Stomach (tissue), 9 donors: ENCODE results near the gene PRODH2. TPM values are rescaled to one million over a fixed set of nuclear protein-coding genes. Genes with fewer than 3 reads are reported as not detected.
A peak's percentile ranks its signal among the peaks of the same experiment; 100 is the strongest.
"Not testable (repeated sequence)": the region's sequence is repeated elsewhere in the genome, so short reads cannot be mapped to it uniquely, and the experiment has no call there.

ENCODE experiments used
- DNase-seq, 2 donors: peaks; one replicate each; pipeline versions ENCODE4 v3.0.0 to v3.0.0-alpha.2; 2013 to 2019
- H3K27ac ChIP-seq, 5 donors: fragments of 200-600 bp in 4 of 5; sonication (generic) in 4 of 5; one replicate each; pipeline ENCODE4 v1.5.1; 2013 to 2019; ENCODE audit warnings: mild to moderate bottlenecking in 1 of 5, moderate library complexity in 1 of 5
- H3K27me3 ChIP-seq, 3 donors: fragments of 200-600 bp; sonication (generic); one replicate each; pipeline ENCODE4 v1.5.1; 2017 to 2019; ENCODE audit warnings: mixed run types in 1 of 3
- H3K36me3 ChIP-seq, 4 donors: fragments of 200-600 bp; sonication (generic); 1 replicate in 3 of 4; 2 replicates in 1 of 4; pipeline ENCODE4 v1.5.1; 2016 to 2019
- H3K4me1 ChIP-seq, 4 donors: fragments of 200-600 bp; sonication (generic); one replicate each; pipeline ENCODE4 v1.5.1; 2016 to 2019
- H3K4me3 ChIP-seq, 4 donors: fragments of 200-600 bp; sonication (generic) in 3 of 4; one replicate each; pipeline ENCODE4 v1.5.1; 2016 to 2019; ENCODE audit warnings: mild to moderate bottlenecking in 1 of 4
- H3K9me3 ChIP-seq, 4 donors: fragments of 200-600 bp; sonication (generic); one replicate each; pipeline ENCODE4 v1.5.1; 2016 to 2019
- CTCF ChIP-seq, 7 experiments: fragments of 450-650 bp in 4 of 7; fragments of 200-600 bp in 3 of 7; sonication (generic) in 3 of 7; IDR thresholded peaks; one replicate each; pipeline ENCODE4 v1.5.1; 2016 to 2019; ENCODE audit warnings: antibody characterized with exemption in 7 of 7, control low read depth in 2 of 7, mild to moderate bottlenecking in 1 of 7
- EP300 ChIP-seq: sonication (generic); formaldehyde crosslinking; IDR thresholded peaks from one replicate; pipeline ENCODE4 v1.6.1; 2017; ENCODE audit warnings: antibody characterized with exemption
- POLR2A ChIP-seq, 4 donors: fragments of 450-650 bp; IDR thresholded peaks; one replicate each; pipeline ENCODE4 v1.6.1; 2016; ENCODE audit warnings: antibody characterized with exemption in 4 of 4, control low read depth in 2 of 4, mild to moderate bottlenecking in 1 of 4, moderate library complexity in 1 of 4
- POLR2AphosphoS5 ChIP-seq, 3 donors: sonication (generic); formaldehyde crosslinking; IDR thresholded peaks; one replicate each; pipeline ENCODE4 v1.6.1; 2016; ENCODE audit warnings: antibody characterized with exemption in 3 of 3
- WGBS, 5 donors: extraction: QIAGEN DNeasy Blood & Tissue Kit in 3 of 5; methylation state at CpG; one replicate each; pipeline versions ENCODE4 v1.1.5 to v1.1.7; 2013 to 2018; 5-methylcytosine and 5-hydroxymethylcytosine counted together
- intact Hi-C: fragments of 100-400 bp; cut with DNase I; formaldehyde crosslinking; loops from one replicate; pipeline ENCODE4 v1.15.1; 2023; ENCODE audit warnings: low total_unique reads
- polyA plus RNA-seq, 3 donors: library from polyadenylated mRNA; stranded (reverse); fragments of 200-250 nt; gene quantifications; one replicate each; pipeline ENCODE4 v1.2.3, GENCODE V29; 2013
- total RNA-seq, 5 donors: library from RNA; depleted of rRNA; stranded (reverse); fragments of >200 nt; gene quantifications; one replicate each; pipeline versions ENCODE4 v1.1.0 to v1.2.3, GENCODE V29; 2014 to 2016
- donor health status: healthy with polysubstance abuse.
- donor health status: Bipolar disorder and iron deficiency.
- donor health status: healthy.

The PRODH2 gene
- total and polyA plus RNA-seq, 8 donors, result 0.23 TPM; not detected in 7

GRCh38 chr19:35843676-35844481 lies 31.2 kb upstream of the PRODH2 start:
- no peak for TF ChIP-seq POLR2A (IDR thresholded peaks at IDR 0.05)
- Histone ChIP-seq H3K4me1 (peaks cover 13 to 32% (median 21%) of the 10 kb centered on the region in 4 donors), H3K9me3 (peaks cover 0 to 6% (median 4%) of the 10 kb centered on the region in 4 donors), H3K36me3 (no peaks in the 10 kb centered on the region), H3K27ac (no peak overlapping the region), H3K27me3 (peaks cover 12 to 76% (median 48%) of the 10 kb centered on the region in 3 donors), H3K4me3 (peak overlapping the region in 1 of 4 donors; percentile 12)
- peak; percentile 56 to 64 for DNase-seq
- 4 to 10% (median 8%) methylated on average over 26 to 42 of the region's 42 CpGs for WGBS, 5 donors
- intact Hi-C loops, result no loop called here

- intact Hi-C loops, result no loop called here
- no peak for DNase-seq
- Histone ChIP-seq H3K9me3 (peaks cover 0 to 15% (median 14%) of the 10 kb centered on the region in 4 donors), H3K27me3 (peaks cover 8 to 71% (median 43%) of the 10 kb centered on the region in 3 donors), H3K27ac (no peak overlapping the region), H3K36me3 (no peaks in the 10 kb centered on the region), H3K4me3 (no peak overlapping the region), H3K4me1 (peaks cover 13 to 32% (median 21%) of the 10 kb centered on the region in 4 donors)
- WGBS, 5 donors, result 81 to 91% (median 85%) methylated on average over 4 of the region's 4 CpGs
- TF ChIP-seq EP300 (no peak), POLR2AphosphoS5 (IDR thresholded peaks at IDR 0.05) (no peak), CTCF (IDR thresholded peaks at IDR 0.05) (no peak), POLR2A (IDR thresholded peaks at IDR 0.05) (no peak)
Observed at GRCh38 chr19:35842666-35843272, 30.1 kb upstream of the PRODH2 start.

- Histone ChIP-seq H3K4me3 (no peak overlapping the region), H3K27me3 (peaks cover 8 to 66% (median 41%) of the 10 kb centered on the region in 3 donors), H3K9me3 (peaks cover 0 to 15% (median 14%) of the 10 kb centered on the region in 4 donors), H3K36me3 (no peaks in the 10 kb centered on the region), H3K27ac (no peak overlapping the region), H3K4me1 (peaks cover 13 to 32% (median 21%) of the 10 kb centered on the region in 4 donors)
- TF ChIP-seq POLR2A (IDR thresholded peaks at IDR 0.05) (no peak), CTCF (IDR thresholded peaks at IDR 0.05) (no peak), EP300 (no peak), POLR2AphosphoS5 (IDR thresholded peaks at IDR 0.05) (no peak)
- no peak for DNase-seq
- intact Hi-C loops, result no loop called here
- 72 to 85% (median 83%) methylated on average over 5 to 13 of the region's 13 CpGs for WGBS, 5 donors
Observed at GRCh38 chr19:35841961-35842595, 29.4 kb upstream of the PRODH2 start.

- H3K27ac ChIP-seq, H3K4me1 ChIP-seq, DNase-seq, intact Hi-C loops, H3K36me3 ChIP-seq, H3K4me3 ChIP-seq: not testable (repeated sequence)
- peaks cover 0 to 15% (median 14%) of the 10 kb centered on the region in 4 donors for H3K9me3 ChIP-seq
- peaks cover 0 to 54% (median 28%) of the 10 kb centered on the region in 3 donors for H3K27me3 ChIP-seq
- WGBS, 5 donors, result 48 to 64% (median 54%) methylated on average over 11 of the region's 11 CpGs
Observed at GRCh38 chr19:35836096-35836495, 23.5 kb upstream of the PRODH2 start.

- Histone ChIP-seq H3K27ac (no peak overlapping the region), H3K4me3 (no peak overlapping the region), H3K36me3 (no peaks in the 10 kb centered on the region), H3K27me3 (peaks cover 0 to 71% (median 30%) of the 10 kb centered on the region in 3 donors), H3K9me3 (peaks cover 0 to 11% (median 10%) of the 10 kb centered on the region in 4 donors), H3K4me1 (no peaks in the 10 kb centered on the region)
- intact Hi-C loops, result no loop called here
- WGBS, 5 donors, result 53 to 62% (median 59%) methylated on average over 7 of the region's 7 CpGs
- no peak for TF ChIP-seq POLR2AphosphoS5 (IDR thresholded peaks at IDR 0.05)
- no peak for TF ChIP-seq CTCF (IDR thresholded peaks at IDR 0.05)
- no peak for TF ChIP-seq POLR2A (IDR thresholded peaks at IDR 0.05)
- TF ChIP-seq EP300, result no peak
- no peak for DNase-seq
Observed at GRCh38 chr19:35833972-35834371, 21.3 kb upstream of the PRODH2 start.
